IPS-15b (cell line): ENCODE data around the gene LIPA.
"Not testable (repeated sequence)": the region's sequence is repeated elsewhere in the genome, so short reads cannot be mapped to it uniquely, and the experiment has no call there.

Experiments
- H3K27me3 ChIP-seq: one replicate; pipeline ENCODE4 v1.6.1; 2013; ENCODE audit warnings: low read length; ENCODE audit not compliant: control insufficient read depth, insufficient read depth
- H3K36me3 ChIP-seq: one replicate; pipeline ENCODE4 v1.6.1; 2013; ENCODE audit warnings: low read length; ENCODE audit not compliant: control insufficient read depth, insufficient read depth
- H3K4me1 ChIP-seq: one replicate; pipeline ENCODE4 v1.6.1; 2013; ENCODE audit warnings: mild to moderate bottlenecking, low read length; ENCODE audit not compliant: control insufficient read depth, insufficient read depth
- H3K4me3 ChIP-seq: one replicate; pipeline ENCODE4 v1.5.1; 2013; ENCODE audit warnings: low read depth, low read length
- H3K9ac ChIP-seq: one replicate; pipeline ENCODE4 v1.6.1; 2013; ENCODE audit warnings: low read depth, mild to moderate bottlenecking, low read length
- H3K9me3 ChIP-seq: one replicate; pipeline ENCODE4 v1.6.1; 2013; ENCODE audit warnings: mild to moderate bottlenecking, low read length; ENCODE audit not compliant: control insufficient read depth, insufficient read depth

LIPA gene

GRCh38 chr10:89171996-89172395 lies 79.6 kb downstream of the LIPA start:
- Histone ChIP-seq H3K4me3 (no peak overlapping the region), H3K9ac (no peak overlapping the region)

GRCh38 chr10:89171263-89171872 lies 80.2 kb downstream of the LIPA start:
- H3K9me3 ChIP-seq: no peaks in the 10 kb centered on the region
- peaks cover 3% of the 10 kb centered on the region for H3K4me1 ChIP-seq
- H3K27me3 ChIP-seq: no peaks in the 10 kb centered on the region
- H3K4me3 ChIP-seq: no peak overlapping the region
- H3K9ac ChIP-seq: no peak overlapping the region
- H3K36me3 ChIP-seq: no peaks in the 10 kb centered on the region

More at GRCh38 chr10:89171996-89172395, 79.6 kb downstream of the LIPA start:
- Histone ChIP-seq H3K4me1 (peaks cover 3% of the 10 kb centered on the region), H3K9me3 (no peaks in the 10 kb centered on the region), H3K27me3 (no peaks in the 10 kb centered on the region), H3K36me3 (no peaks in the 10 kb centered on the region)

DNA sequence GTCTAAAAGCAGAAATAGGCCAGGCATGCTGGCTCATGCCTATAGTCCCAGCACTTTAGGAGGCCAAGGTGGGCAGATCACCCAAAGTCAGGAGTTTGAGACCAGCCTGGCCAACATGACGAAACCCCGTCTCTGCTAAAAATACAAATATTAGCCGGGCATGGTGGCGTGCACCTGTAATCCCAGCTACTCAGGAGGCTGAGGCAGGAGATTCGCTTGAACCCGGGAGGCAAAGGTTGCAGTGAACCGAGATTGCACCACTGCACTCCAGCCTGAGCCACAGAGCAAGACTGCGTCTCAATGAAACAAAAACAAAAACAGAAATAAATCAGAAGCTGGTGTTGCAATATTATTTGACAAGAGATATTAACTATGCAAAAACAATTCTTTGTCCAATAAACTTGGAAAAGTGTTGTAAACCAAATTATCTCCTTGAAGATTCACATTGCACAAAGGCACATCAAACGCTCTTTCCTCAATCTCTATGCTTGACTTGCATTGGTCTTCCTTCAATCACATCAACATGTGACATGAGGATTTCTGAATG lies 83.1 kb downstream of the LIPA start:
- not testable (repeated sequence) for H3K4me3 ChIP-seq, H3K4me1 ChIP-seq, H3K36me3 ChIP-seq, H3K9ac ChIP-seq, H3K9me3 ChIP-seq, H3K27me3 ChIP-seq

DNA sequence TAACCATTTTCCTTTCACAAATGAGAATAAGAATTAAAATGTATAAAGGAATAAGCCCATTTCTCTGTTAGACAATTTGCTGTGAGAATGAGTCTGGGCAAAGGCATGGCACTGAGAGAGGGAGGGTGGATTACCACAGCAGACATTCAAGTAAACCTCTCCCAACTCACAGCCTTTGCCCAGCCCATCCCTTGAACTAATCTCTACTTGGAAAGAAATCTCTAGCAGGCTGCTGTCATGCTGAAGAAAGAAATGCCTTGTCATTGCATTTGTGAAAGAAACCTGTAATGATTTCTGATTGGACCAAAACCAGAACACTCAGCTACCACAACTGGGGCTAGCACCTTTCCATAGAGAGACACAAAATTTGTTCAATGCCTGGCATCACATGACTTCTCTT lies 83.7 kb downstream of the LIPA start:
- H3K4me1 ChIP-seq: peaks cover 3% of the 10 kb centered on the region
- no peaks in the 10 kb centered on the region for H3K9me3 ChIP-seq
- H3K9ac ChIP-seq: no peak overlapping the region
- no peak overlapping the region for H3K4me3 ChIP-seq
- no peaks in the 10 kb centered on the region for H3K36me3 ChIP-seq
- H3K27me3 ChIP-seq: no peaks in the 10 kb centered on the region

- Histone ChIP-seq H3K36me3 (no peaks in the 10 kb centered on the region), H3K9me3 (no peaks in the 10 kb centered on the region), H3K4me3 (no peak overlapping the region), H3K27me3 (no peaks in the 10 kb centered on the region), H3K9ac (no peak overlapping the region), H3K4me1 (no peaks in the 10 kb centered on the region)
Measured at GRCh38 chr10:89165923-89166322, 85.7 kb downstream of the LIPA start.

DNA sequence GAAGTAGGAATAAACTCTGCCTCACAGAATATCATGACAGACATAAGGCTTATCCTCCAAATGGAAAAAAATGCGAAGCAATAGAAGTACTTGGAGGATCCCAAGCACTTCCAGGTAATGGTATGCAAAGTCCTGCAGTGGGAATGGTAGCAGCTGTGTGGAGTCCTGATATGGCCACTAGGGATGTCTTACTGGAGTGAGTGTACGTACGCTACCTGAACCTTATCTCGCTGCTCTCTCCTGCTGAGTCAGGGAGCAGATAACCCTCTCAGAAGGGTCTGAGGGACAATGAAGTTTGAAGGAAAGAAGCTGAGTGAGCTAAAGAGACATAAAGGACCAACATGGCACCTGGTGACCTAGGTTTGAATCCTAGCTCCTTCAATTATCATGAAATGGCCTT lies 86.7 kb downstream of the LIPA start:
- H3K9ac ChIP-seq: no peak overlapping the region
- no peaks in the 10 kb centered on the region for H3K36me3 ChIP-seq

DNA sequence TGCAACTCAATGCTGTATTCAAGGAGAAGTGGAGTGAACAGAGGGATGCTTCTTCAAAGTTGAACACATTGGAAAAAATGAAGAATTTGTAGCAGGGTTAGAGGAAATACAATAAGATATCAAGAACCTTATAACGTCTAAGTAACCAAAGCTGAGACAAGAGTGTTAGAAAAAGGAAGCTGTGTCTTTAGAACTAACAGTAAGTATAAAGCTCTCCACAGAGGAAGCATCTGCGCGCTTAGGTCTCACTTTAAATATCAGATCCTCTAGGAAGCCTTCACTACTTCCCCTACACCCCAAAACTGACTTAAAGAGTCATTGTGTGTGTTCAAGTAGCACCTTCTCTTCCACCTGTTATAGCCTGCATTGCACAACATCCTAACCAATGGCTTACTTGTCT lies 87.5 kb downstream of the LIPA start:
- Histone ChIP-seq H3K4me1 (no peaks in the 10 kb centered on the region), H3K27me3 (no peaks in the 10 kb centered on the region), H3K36me3 (no peaks in the 10 kb centered on the region), H3K9ac (no peak overlapping the region), H3K9me3 (no peaks in the 10 kb centered on the region), H3K4me3 (no peak overlapping the region)

More for the DNA sequence above, 86.7 kb downstream of the LIPA start:
- Histone ChIP-seq H3K4me3 (no peak overlapping the region), H3K4me1 (no peaks in the 10 kb centered on the region), H3K27me3 (no peaks in the 10 kb centered on the region), H3K9me3 (no peaks in the 10 kb centered on the region)
